Subcutaneous abdominal adipose tissue (tissue), 5 donors: ENCODE results near the gene IFNLR1.

Source experiments
- H3K27ac ChIP-seq: one replicate; pipeline ENCODE4 v1.7.0; 2013; ENCODE audit warnings: low read depth, mild to moderate bottlenecking, inconsistent platforms, low read length, moderate library complexity
- H3K27me3 ChIP-seq, 5 donors: one replicate each; pipeline ENCODE4 v1.7.0; 2013; ENCODE audit warnings: low read length in 5 of 5, inconsistent platforms in 1 of 5; ENCODE audit not compliant: control insufficient read depth in 5 of 5, insufficient read depth in 4 of 5
- H3K36me3 ChIP-seq, 5 donors: one replicate each; pipeline ENCODE4 v1.7.0; 2013; ENCODE audit warnings: low read length in 5 of 5; ENCODE audit not compliant: control insufficient read depth in 5 of 5, insufficient read depth in 5 of 5
- H3K4me1 ChIP-seq, 5 donors: one replicate each; pipeline ENCODE4 v1.7.0; 2013; ENCODE audit warnings: low read length in 5 of 5, mild to moderate bottlenecking in 3 of 5, moderate library complexity in 1 of 5; ENCODE audit not compliant: control insufficient read depth in 5 of 5, insufficient read depth in 5 of 5
- H3K4me3 ChIP-seq, 5 donors: one replicate each; pipeline ENCODE4 v1.7.0; 2013; ENCODE audit warnings: low read length in 5 of 5, low read depth in 1 of 5
- H3K9ac ChIP-seq, 5 donors: one replicate each; pipeline ENCODE4 v1.7.0; 2013; ENCODE audit warnings: low read length in 5 of 5, mild to moderate bottlenecking in 4 of 5, moderate library complexity in 3 of 5
- H3K9me3 ChIP-seq, 5 donors: one replicate each; pipeline ENCODE4 v1.7.0; 2013; ENCODE audit warnings: low read length in 5 of 5; ENCODE audit not compliant: control insufficient read depth in 5 of 5
- donor health status: healthy.
- donor health status: healthy.
- donor health status: healthy.
- donor health status: healthy.
- donor health status: healthy.

The IFNLR1 gene

GRCh38 chr1:24182061-24182460 is 5.0 kb downstream of the IFNLR1 start:
- Histone ChIP-seq H3K9ac (no peak overlapping the region), H3K27me3 (peaks cover 11 to 38% (median 21%) of the 10 kb centered on the region in 5 donors), H3K36me3 (no peaks in the 10 kb centered on the region), H3K4me3 (no peak overlapping the region), H3K9me3 (no peaks in the 10 kb centered on the region), H3K4me1 (peaks cover 0 to 7% (median 6%) of the 10 kb centered on the region in 5 donors), H3K27ac (no peak overlapping the region)

GRCh38 chr1:24181619-24182018 is 5.5 kb downstream of the IFNLR1 start:
- H3K36me3 ChIP-seq, result no peaks in the 10 kb centered on the region
- H3K9me3 ChIP-seq, result no peaks in the 10 kb centered on the region
- no peak overlapping the region for H3K9ac ChIP-seq
- no peak overlapping the region for H3K4me3 ChIP-seq
- no peak overlapping the region for H3K27ac ChIP-seq
- H3K4me1 ChIP-seq, result peaks cover 0 to 2% (median 1%) of the 10 kb centered on the region in 5 donors
- peaks cover 10 to 35% (median 17%) of the 10 kb centered on the region in 5 donors for H3K27me3 ChIP-seq

GRCh38 chr1:24180676-24181075 is 6.4 kb downstream of the IFNLR1 start:
- Histone ChIP-seq H3K4me1 (no peaks in the 10 kb centered on the region), H3K4me3 (no peak overlapping the region), H3K36me3 (no peaks in the 10 kb centered on the region), H3K27ac (no peak overlapping the region), H3K9me3 (no peaks in the 10 kb centered on the region), H3K9ac (no peak overlapping the region), H3K27me3 (peaks cover 4 to 25% (median 11%) of the 10 kb centered on the region in 5 donors)

- H3K9ac ChIP-seq, result no peak overlapping the region
- H3K36me3 ChIP-seq, result no peaks in the 10 kb centered on the region
- no peaks in the 10 kb centered on the region for H3K9me3 ChIP-seq
- H3K27ac ChIP-seq, result no peak overlapping the region
- no peaks in the 10 kb centered on the region for H3K4me1 ChIP-seq
- no peak overlapping the region for H3K4me3 ChIP-seq
- peaks cover 0 to 19% (median 7%) of the 10 kb centered on the region in 5 donors for H3K27me3 ChIP-seq
Observed at GRCh38 chr1:24179251-24179840, 7.7 kb downstream of the IFNLR1 start.

GRCh38 chr1:24178407-24178806 is 8.7 kb downstream of the IFNLR1 start:
- H3K4me1 ChIP-seq, result no peaks in the 10 kb centered on the region

GRCh38 chr1:24177161-24177560 is 9.9 kb downstream of the IFNLR1 start:
- Histone ChIP-seq H3K36me3 (no peaks in the 10 kb centered on the region), H3K4me3 (no peak overlapping the region), H3K27me3 (peaks cover 0 to 15% (median 7%) of the 10 kb centered on the region in 5 donors), H3K9me3 (no peaks in the 10 kb centered on the region), H3K4me1 (no peaks in the 10 kb centered on the region), H3K9ac (no peak overlapping the region), H3K27ac (no peak overlapping the region)

More at GRCh38 chr1:24178407-24178806, 8.7 kb downstream of the IFNLR1 start:
- Histone ChIP-seq H3K9me3 (no peaks in the 10 kb centered on the region), H3K4me3 (no peak overlapping the region), H3K27me3 (peaks cover 0 to 15% (median 7%) of the 10 kb centered on the region in 5 donors), H3K36me3 (no peaks in the 10 kb centered on the region), H3K27ac (no peak overlapping the region), H3K9ac (no peak overlapping the region)

- peaks cover 3 to 7% (median 4%) of the 10 kb centered on the region in 5 donors for H3K27me3 ChIP-seq
- no peaks in the 10 kb centered on the region for H3K4me1 ChIP-seq
- H3K4me3 ChIP-seq, result no peak overlapping the region
- no peak overlapping the region for H3K9ac ChIP-seq
- H3K9me3 ChIP-seq, result no peaks in the 10 kb centered on the region
- H3K36me3 ChIP-seq, result no peaks in the 10 kb centered on the region
- no peak overlapping the region for H3K27ac ChIP-seq
Observed at GRCh38 chr1:24175033-24175755, 11.9 kb downstream of the IFNLR1 start.

- no peaks in the 10 kb centered on the region for H3K9me3 ChIP-seq
- no peak overlapping the region for H3K27ac ChIP-seq
- H3K27me3 ChIP-seq, result peaks cover 0 to 9% (median 4%) of the 10 kb centered on the region in 5 donors
- no peak overlapping the region for H3K9ac ChIP-seq
- H3K36me3 ChIP-seq, result no peaks in the 10 kb centered on the region
- no peaks in the 10 kb centered on the region for H3K4me1 ChIP-seq
- no peak overlapping the region for H3K4me3 ChIP-seq
Observed at GRCh38 chr1:24173638-24174575, 13.2 kb downstream of the IFNLR1 start.

- Histone ChIP-seq H3K9ac (no peak overlapping the region), H3K4me3 (no peak overlapping the region), H3K36me3 (no peaks in the 10 kb centered on the region), H3K27me3 (peaks cover 0 to 9% (median 4%) of the 10 kb centered on the region in 5 donors), H3K27ac (no peak overlapping the region), H3K4me1 (no peaks in the 10 kb centered on the region), H3K9me3 (no peaks in the 10 kb centered on the region)
Observed at GRCh38 chr1:24172598-24172997, 14.5 kb downstream of the IFNLR1 start.
